CD4-positive, CD25-positive, alpha-beta regulatory T cell (primary cell): Measurements from ENCODE around the gene PCDHGA3. TPM values are rescaled to one million over a fixed set of nuclear protein-coding genes. Genes with fewer than 3 reads are reported as not detected.
A peak's percentile ranks its signal among the peaks of the same experiment; 100 is the strongest.
"Not testable (repeated sequence)": the region's sequence is repeated elsewhere in the genome, so short reads cannot be mapped to it uniquely, and the experiment has no call there.

Source experiments
- ATAC-seq, 2 donors: fragments of 150-1000 bp; cut with Tn5 transposase; one replicate each; pipeline ENCODE4 v1.10.0; 2021; ENCODE audit warnings: low read depth in 2 of 2, moderate number of reproducible peaks in 2 of 2, moderate library complexity in 1 of 2
- DNase-seq, 3 donors: peaks; one replicate each; pipeline versions ENCODE4 v3.0.0 to v3.0.0-alpha.2; 2012 to 2022; ENCODE audit warnings: mixed read lengths in 1 of 3
- H3K27ac ChIP-seq: one replicate; pipeline ENCODE4 v1.7.0; 2013; ENCODE audit warnings: mild to moderate bottlenecking, low read length; ENCODE audit not compliant: insufficient read depth, poor library complexity, severe bottlenecking
- H3K27me3 ChIP-seq: one replicate; pipeline ENCODE4 v1.7.0; 2013; ENCODE audit warnings: low read length; ENCODE audit not compliant: control insufficient read depth, insufficient read depth
- H3K36me3 ChIP-seq: one replicate; pipeline ENCODE4 v1.7.0; 2013; ENCODE audit warnings: mild to moderate bottlenecking, low read length, moderate library complexity; ENCODE audit not compliant: control insufficient read depth, insufficient read depth
- H3K4me1 ChIP-seq: 2 replicates; pipeline ENCODE4 v1.7.0; 2013; ENCODE audit warnings: mild to moderate bottlenecking, low read length; ENCODE audit not compliant: insufficient read depth, control insufficient read depth, poor library complexity, severe bottlenecking
- H3K4me3 ChIP-seq: one replicate; pipeline ENCODE4 v1.7.0; 2013; ENCODE audit warnings: low read depth, mild to moderate bottlenecking, low read length, moderate library complexity
- H3K9me3 ChIP-seq, 2 experiments: 1 replicate in 1 of 2; 2 replicates in 1 of 2; pipeline ENCODE4 v1.7.0; 2013; ENCODE audit warnings: low read length in 2 of 2, mild to moderate bottlenecking in 1 of 2, moderate library complexity in 1 of 2; ENCODE audit not compliant: control insufficient read depth in 2 of 2
- H3K27ac Mint-ChIP-seq, 3 donors: one replicate each; pipeline ENCODE4 v1.8.0; 2020 to 2022; ENCODE audit warnings: mild to moderate bottlenecking in 3 of 3, mixed read lengths in 3 of 3, moderate library complexity in 2 of 3
- H3K27me3 Mint-ChIP-seq: one replicate; pipeline ENCODE4 v1.8.0; 2022; ENCODE audit warnings: mild to moderate bottlenecking, mixed read lengths
- H3K36me3 Mint-ChIP-seq: one replicate; pipeline ENCODE4 v1.8.0; 2020; ENCODE audit warnings: mixed read lengths
- H3K4me1 Mint-ChIP-seq, 4 donors: one replicate each; pipeline ENCODE4 v1.8.0; 2020 to 2022; ENCODE audit warnings: mixed read lengths in 4 of 4, mild to moderate bottlenecking in 1 of 4
- H3K4me3 Mint-ChIP-seq, 4 donors: one replicate each; pipeline ENCODE4 v1.8.0; 2020 to 2022; ENCODE audit warnings: mild to moderate bottlenecking in 4 of 4, mixed read lengths in 4 of 4, moderate library complexity in 3 of 4
- H3K9me3 Mint-ChIP-seq, 7 donors: one replicate each; pipeline ENCODE4 v1.8.0; 2020 to 2022; ENCODE audit warnings: mixed read lengths in 7 of 7, mild to moderate bottlenecking in 3 of 7, moderate library complexity in 2 of 7
- polyA plus RNA-seq, 4 donors: library from polyadenylated mRNA; unstranded; fragments of 300-500 nt; fragmentation: Illumina TruSeq; gene quantifications; one replicate each; pipeline ENCODE4 v1.2.3, GENCODE V29; 2021
- total RNA-seq: library from RNA; stranded (reverse); gene quantifications from one replicate; pipeline ENCODE4 v1.2.3, GENCODE V29; 2022

Gene PCDHGA3
- total and polyA plus RNA-seq, 5 donors from 2014 or later = not detected

GRCh38 chr5:141373673-141374317, 30.2 kb downstream of the PCDHGA3 start, which contains the start of gene PCDHGA6:
Gene PCDHGA6 (plus strand): TSS chr5:141373891. CDS start chr5:141374084, 193 bp downstream.
- Mint-ChIP-seq H3K27me3 (peaks cover 49% of the 10 kb centered on the region), H3K27ac (no peak within 1 kb of the TSS), H3K4me1 (peaks cover 0 to 15% (median 2%) of the 10 kb centered on the region in 4 donors), H3K4me3 (peak within 1 kb of the TSS in 3 of 4 donors; percentile 5 to 75 (median 36)), H3K36me3 (peaks cover 4% of the 10 kb centered on the region), H3K9me3 (peaks cover 0 to 56% (median 11%) of the 10 kb centered on the region in 7 donors)
- peak within 1 kb of the TSS; percentile 43 for H3K4me3 ChIP-seq
- H3K27me3 ChIP-seq = peaks cover 39% of the 10 kb centered on the region
- peaks cover 8% of the 10 kb centered on the region for H3K4me1 ChIP-seq
- no peaks in the 10 kb centered on the region for H3K36me3 ChIP-seq
- peaks cover 28 to 58% of the 10 kb centered on the region in 2 experiments for H3K9me3 ChIP-seq
- no peak within 1 kb of the TSS for H3K27ac ChIP-seq
- ATAC-seq (no peak), DNase-seq (peak in 1 of 3 donors; percentile 19)

DNA sequence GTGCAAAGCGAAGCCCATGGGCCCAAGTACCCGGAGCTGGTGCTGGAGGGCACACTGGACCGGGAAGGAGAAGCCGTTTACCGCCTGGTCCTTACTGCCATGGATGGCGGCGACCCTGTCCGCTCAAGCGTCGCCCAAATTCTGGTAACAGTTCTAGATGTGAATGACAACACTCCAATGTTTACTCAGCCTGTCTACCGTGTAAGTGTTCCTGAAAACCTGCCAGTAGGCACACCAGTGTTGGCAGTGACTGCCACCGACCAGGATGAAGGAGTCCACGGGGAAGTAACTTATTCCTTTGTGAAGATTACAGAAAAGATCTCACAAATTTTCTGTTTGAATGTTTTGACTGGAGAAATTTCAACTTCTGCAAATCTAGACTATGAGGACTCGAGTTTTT, 31.0 kb downstream of the PCDHGA3 start:
- Histone ChIP-seq H3K4me3 (no peak overlapping the region), H3K4me1 (peaks cover 8% of the 10 kb centered on the region), H3K27ac (no peak overlapping the region), H3K27me3 (peaks cover 34% of the 10 kb centered on the region), H3K9me3 (peaks cover 28 to 58% of the 10 kb centered on the region in 2 experiments), H3K36me3 (no peaks in the 10 kb centered on the region)
- H3K9me3 Mint-ChIP-seq = peaks cover 0 to 60% (median 11%) of the 10 kb centered on the region in 7 donors
- peaks cover 4% of the 10 kb centered on the region for H3K36me3 Mint-ChIP-seq
- peaks cover 52% of the 10 kb centered on the region for H3K27me3 Mint-ChIP-seq
- peaks cover 0 to 14% (median 2%) of the 10 kb centered on the region in 4 donors for H3K4me1 Mint-ChIP-seq
- ATAC-seq (no peak), DNase-seq (no peak)
- no peak overlapping the region for H3K4me3 Mint-ChIP-seq
- no peak overlapping the region for H3K27ac Mint-ChIP-seq

DNA sequence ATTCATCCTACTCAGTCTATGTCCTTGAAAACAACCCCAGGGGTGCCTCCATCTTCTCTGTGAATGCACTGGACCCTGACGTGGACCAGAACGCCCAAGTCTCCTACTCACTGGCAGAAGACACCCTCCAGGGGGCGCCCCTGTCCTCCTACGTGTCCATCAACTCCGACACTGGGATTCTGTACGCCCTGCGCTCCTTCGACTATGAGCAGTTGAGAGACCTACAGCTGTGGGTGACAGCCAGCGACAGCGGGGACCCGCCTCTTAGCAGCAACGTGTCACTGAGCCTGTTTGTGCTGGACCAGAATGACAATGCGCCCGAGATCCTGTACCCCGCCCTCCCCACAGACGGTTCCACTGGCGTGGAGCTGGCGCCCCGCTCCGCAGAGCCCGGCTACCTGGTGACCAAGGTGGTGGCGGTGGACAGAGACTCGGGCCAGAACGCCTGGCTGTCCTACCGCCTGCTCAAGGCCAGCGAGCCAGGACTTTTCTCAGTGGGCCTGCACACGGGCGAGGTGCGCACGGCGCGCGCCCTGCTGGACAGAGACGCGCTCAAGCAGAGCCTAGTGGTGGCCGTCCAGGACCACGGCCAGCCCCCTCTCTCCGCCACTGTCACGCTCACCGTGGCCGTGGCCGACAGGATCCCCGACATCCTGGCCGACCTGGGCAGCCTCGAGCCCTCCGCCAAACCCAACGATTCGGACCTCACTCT, 32.0 kb downstream of the PCDHGA3 start:
- Mint-ChIP-seq H3K27me3 (peaks cover 46% of the 10 kb centered on the region), H3K9me3 (peaks cover 0 to 56% (median 7%) of the 10 kb centered on the region in 7 donors)
- ATAC-seq, H3K4me1 Mint-ChIP-seq, H3K27ac ChIP-seq, H3K4me3 Mint-ChIP-seq, H3K4me1 ChIP-seq, H3K36me3 ChIP-seq, H3K4me3 ChIP-seq, H3K27ac Mint-ChIP-seq, DNase-seq, H3K36me3 Mint-ChIP-seq: not testable (repeated sequence)
- peaks cover 33% of the 10 kb centered on the region for H3K27me3 ChIP-seq
- H3K9me3 ChIP-seq = peaks cover 28 to 51% of the 10 kb centered on the region in 2 experiments

- Histone ChIP-seq H3K36me3 (no peaks in the 10 kb centered on the region), H3K9me3 (peaks cover 16 to 29% of the 10 kb centered on the region in 2 experiments), H3K27me3 (peaks cover 40% of the 10 kb centered on the region), H3K4me3 (no peak within 1 kb of the TSS), H3K27ac (no peak within 1 kb of the TSS), H3K4me1 (no peaks in the 10 kb centered on the region)
- no peak for ATAC-seq
- H3K4me3 Mint-ChIP-seq = peak within 1 kb of the TSS in 3 of 4 donors; percentile 56 to 62 (median 61)
- no peak for DNase-seq
- H3K36me3 Mint-ChIP-seq = no peaks in the 10 kb centered on the region
- peaks cover 0 to 47% (median 17%) of the 10 kb centered on the region in 7 donors for H3K9me3 Mint-ChIP-seq
- H3K4me1 Mint-ChIP-seq = peaks cover 0 to 2% (median 0%) of the 10 kb centered on the region in 4 donors
- peaks cover 66% of the 10 kb centered on the region for H3K27me3 Mint-ChIP-seq
- H3K27ac Mint-ChIP-seq = no peak within 1 kb of the TSS
These were observed 39.1 kb downstream of the PCDHGA3 start, which contains the start of gene PCDHGA7 for GRCh38 chr5:141382469-141383294. Gene PCDHGA7 (plus strand): TSS chr5:141382742. CDS start chr5:141382900, 158 bp downstream.

- Histone ChIP-seq H3K27ac (no peak overlapping the region), H3K9me3 (peaks cover 18 to 30% of the 10 kb centered on the region in 2 experiments), H3K4me1 (no peaks in the 10 kb centered on the region), H3K36me3 (no peaks in the 10 kb centered on the region), H3K27me3 (peaks cover 42% of the 10 kb centered on the region), H3K4me3 (no peak overlapping the region)
- H3K4me3 Mint-ChIP-seq = no peak overlapping the region
- peaks cover 0 to 49% (median 17%) of the 10 kb centered on the region in 7 donors for H3K9me3 Mint-ChIP-seq
- H3K4me1 Mint-ChIP-seq = peaks cover 0 to 2% (median 0%) of the 10 kb centered on the region in 4 donors
- H3K27ac Mint-ChIP-seq = no peak overlapping the region
- no peaks in the 10 kb centered on the region for H3K36me3 Mint-ChIP-seq
- no peak for DNase-seq
- ATAC-seq = no peak
- H3K27me3 Mint-ChIP-seq = peaks cover 60% of the 10 kb centered on the region
These were observed 39.7 kb downstream of the PCDHGA3 start for GRCh38 chr5:141383345-141383744.

GRCh38 chr5:141384471-141385267, 41.0 kb downstream of the PCDHGA3 start:
- Mint-ChIP-seq H3K27me3 (peaks cover 61% of the 10 kb centered on the region), H3K4me3 (no peak overlapping the region)
- H3K27me3 ChIP-seq = peaks cover 48% of the 10 kb centered on the region

More at GRCh38 chr5:141384471-141385267, 41.0 kb downstream of the PCDHGA3 start:
- H3K36me3 ChIP-seq = no peaks in the 10 kb centered on the region
- Mint-ChIP-seq H3K9me3 (peaks cover 0 to 50% (median 16%) of the 10 kb centered on the region in 7 donors), H3K36me3 (no peaks in the 10 kb centered on the region), H3K27ac (no peak overlapping the region), H3K4me1 (peaks cover 0 to 2% (median 0%) of the 10 kb centered on the region in 4 donors)
- no peak for ATAC-seq
- no peak overlapping the region for H3K27ac ChIP-seq
- no peak for DNase-seq
- no peaks in the 10 kb centered on the region for H3K4me1 ChIP-seq
- H3K4me3 ChIP-seq = no peak overlapping the region
- H3K9me3 ChIP-seq = peaks cover 21 to 41% of the 10 kb centered on the region in 2 experiments
